Prostate gland (tissue), 2 donors: ENCODE measurements around the gene RAPGEF3. TPM values are rescaled to one million over a fixed set of nuclear protein-coding genes. Genes with fewer than 3 reads are reported as not detected.

ENCODE experiments used
- DNase-seq: peaks from one replicate; pipeline ENCODE4 v3.0.0-alpha.2; 2019; ENCODE audit warnings: low spot score
- H3K27ac ChIP-seq, 2 donors: fragments of 200-600 bp; sonication (generic); 2 replicates each; pipeline ENCODE4 v1.5.1; 2017 to 2019
- H3K27me3 ChIP-seq: fragments of 200-600 bp; sonication (generic); replicated peaks from 2 replicates; pipeline ENCODE4 v1.5.1; 2019; ENCODE audit not compliant: insufficient read depth
- H3K36me3 ChIP-seq, 2 donors: fragments of 200-600 bp; sonication (generic); 1 replicate in 1 of 2; 2 replicates in 1 of 2; pipeline versions ENCODE4 v1.5.1 to v1.8.1; 2017 to 2019
- H3K4me1 ChIP-seq: fragments of 200-600 bp; sonication (generic); replicated peaks from 2 replicates; pipeline ENCODE4 v1.5.1; 2019
- H3K4me3 ChIP-seq, 2 donors: fragments of 200-600 bp; sonication (generic); 2 replicates each; pipeline ENCODE4 v1.5.1; 2017 to 2019
- H3K9me3 ChIP-seq: fragments of 200-600 bp; sonication (generic); 2 replicates; pipeline ENCODE4 v1.5.1; 2017
- CTCF ChIP-seq, 4 experiments: fragments of 200-600 bp in 2 of 4; fragments of 450-650 bp in 2 of 4; sonication (generic) in 2 of 4; IDR thresholded peaks; 1 replicate in 3 of 4; 2 replicates in 1 of 4; pipeline ENCODE4 v1.5.1; 2016 to 2019; ENCODE audit warnings: antibody characterized with exemption in 4 of 4, mild to moderate bottlenecking in 2 of 4, moderate library complexity in 2 of 4
- POLR2A ChIP-seq: fragments of 450-650 bp; IDR thresholded peaks from one replicate; pipeline ENCODE4 v1.6.1; 2016; ENCODE audit warnings: antibody characterized with exemption, mild to moderate bottlenecking
- POLR2AphosphoS5 ChIP-seq: sonication (generic); formaldehyde crosslinking; IDR thresholded peaks from one replicate; pipeline ENCODE4 v1.6.1; 2017; ENCODE audit warnings: antibody characterized with exemption
- WGBS: methylation state at CpG from one replicate; pipeline ENCODE4 v1.1.5; 2018; 5-methylcytosine and 5-hydroxymethylcytosine counted together
- intact Hi-C: fragments of 100-400 bp; cut with DNase I; formaldehyde crosslinking; loops from one replicate; pipeline ENCODE4 v1.14.2; 2022
- total RNA-seq, 2 donors: library from RNA; depleted of rRNA; stranded (reverse); fragments of >200 nt; gene quantifications; one replicate each; pipeline ENCODE4 v1.1.0, GENCODE V29; 2016

Gene RAPGEF3
- total RNA-seq, 2 donors from 2014 or later = 19.1 to 28.5 TPM

GRCh38 chr12:47725893-47726292, 32.8 kb downstream of the RAPGEF3 start:
- Histone ChIP-seq H3K9me3 (no peaks in the 10 kb centered on the region), H3K4me3 (no peak overlapping the region), H3K36me3 (no peaks in the 10 kb centered on the region), H3K4me1 (no peaks in the 10 kb centered on the region), H3K27me3 (no peaks in the 10 kb centered on the region), H3K27ac (no peak overlapping the region)
- DNase-seq = no peak
- 63% methylated on average over 5 of the region's 5 CpGs for WGBS
- intact Hi-C loops = no loop called here
- TF ChIP-seq POLR2AphosphoS5 (no peak), POLR2A (no peak), CTCF (IDR thresholded peaks at IDR 0.05) (no peak)

- TF ChIP-seq POLR2A (no peak), POLR2AphosphoS5 (no peak), CTCF (IDR thresholded peaks at IDR 0.05) (no peak)
- 85% methylated on average over 8 of the region's 8 CpGs for WGBS
- no peaks in the 10 kb centered on the region for H3K36me3 ChIP-seq
- H3K27ac ChIP-seq = no peak within 1 kb of the TSS
- DNase-seq = no peak
- no peaks in the 10 kb centered on the region for H3K27me3 ChIP-seq
- no peak within 1 kb of the TSS for H3K4me3 ChIP-seq
- no peaks in the 10 kb centered on the region for H3K9me3 ChIP-seq
- H3K4me1 ChIP-seq = no peaks in the 10 kb centered on the region
- intact Hi-C loops = no loop called here
Measured at GRCh38 chr12:47725091-47725772, 33.4 kb downstream of the RAPGEF3 start, which contains the start of gene ENDOU. Gene ENDOU (minus strand): TSS chr12:47725490. CDS start chr12:47725413, 77 bp downstream.

GRCh38 chr12:47722941-47723631, 35.6 kb downstream of the RAPGEF3 start:
- Histone ChIP-seq H3K4me1 (no peaks in the 10 kb centered on the region), H3K4me3 (no peak overlapping the region), H3K27me3 (no peaks in the 10 kb centered on the region), H3K36me3 (no peaks in the 10 kb centered on the region), H3K27ac (no peak overlapping the region), H3K9me3 (no peaks in the 10 kb centered on the region)
- 83% methylated on average over 5 of the region's 5 CpGs for WGBS
- DNase-seq = no peak
- TF ChIP-seq POLR2A (no peak), CTCF (IDR thresholded peaks at IDR 0.05) (no peak), POLR2AphosphoS5 (no peak)
- intact Hi-C loops = no loop called here

- no peaks in the 10 kb centered on the region for H3K27me3 ChIP-seq
- no peak overlapping the region for H3K27ac ChIP-seq
- no peaks in the 10 kb centered on the region for H3K9me3 ChIP-seq
- DNase-seq = no peak
- H3K4me3 ChIP-seq = no peak overlapping the region
- TF ChIP-seq POLR2AphosphoS5 = no peak
- TF ChIP-seq CTCF (IDR thresholded peaks at IDR 0.05) = no peak
- TF ChIP-seq POLR2A = no peak
- H3K4me1 ChIP-seq = no peaks in the 10 kb centered on the region
- WGBS = 55% methylated on average over 7 of the region's 7 CpGs
- intact Hi-C loops = no loop called here
- no peaks in the 10 kb centered on the region for H3K36me3 ChIP-seq
Measured at GRCh38 chr12:47722136-47722834, 36.4 kb downstream of the RAPGEF3 start.
